ENCODE results near the gene NDUFS5. TPM values are rescaled to one million over a fixed set of nuclear protein-coding genes. Genes with fewer than 3 reads are reported as not detected.
A peak's percentile ranks its signal among the peaks of the same experiment; 100 is the strongest.
"Not testable (repeated sequence)": the region's sequence is repeated elsewhere in the genome, so short reads cannot be mapped to it uniquely, and the experiment has no call there.

NDUFS5 gene
- total RNA-seq, 2 experiments from 2014 or later: 150 to 220 TPM

GRCh38 chr1:39065542-39065941 lies 39.4 kb downstream of the NDUFS5 start:
- no peak overlapping the region for H3K4me3 Mint-ChIP-seq
- H3K27me3 Mint-ChIP-seq: no peaks in the 10 kb centered on the region
- H3K4me1 Mint-ChIP-seq: no peaks in the 10 kb centered on the region
- ChIA-PET CTCF (no interaction called here), POLR2A (no interaction called here)
- intact Hi-C loops (cut with DNase I, micrococcal nuclease): no loop called here
- peaks cover 4% of the 10 kb centered on the region for H3K36me3 Mint-ChIP-seq (ENCODE audit: low read depth)
- H3K27ac Mint-ChIP-seq: no peak overlapping the region
- H3K9me3 Mint-ChIP-seq (ENCODE audit: low read depth): no peaks in the 10 kb centered on the region
- DNase-seq: no peak
- no peak for ATAC-seq

GRCh38 chr1:39068227-39068626 lies 42.1 kb downstream of the NDUFS5 start:
- H3K4me3 Mint-ChIP-seq; H3K27ac Mint-ChIP-seq; H3K9me3 Mint-ChIP-seq (ENCODE audit: low read depth); ATAC-seq; H3K4me1 Mint-ChIP-seq; POLR2A ChIA-PET; H3K36me3 Mint-ChIP-seq (ENCODE audit: low read depth); intact Hi-C loops (cut with DNase I, micrococcal nuclease); DNase-seq; H3K27me3 Mint-ChIP-seq; CTCF ChIA-PET: not testable (repeated sequence)

GRCh38 chr1:39071557-39071956 lies 45.4 kb downstream of the NDUFS5 start:
- CTCF ChIA-PET; H3K36me3 Mint-ChIP-seq (ENCODE audit: low read depth); H3K27ac Mint-ChIP-seq; H3K27me3 Mint-ChIP-seq; intact Hi-C loops (cut with DNase I, micrococcal nuclease); H3K9me3 Mint-ChIP-seq (ENCODE audit: low read depth); DNase-seq; ATAC-seq; H3K4me1 Mint-ChIP-seq; POLR2A ChIA-PET; H3K4me3 Mint-ChIP-seq: not testable (repeated sequence)

- Mint-ChIP-seq H3K27ac (no peak overlapping the region), H3K9me3 (ENCODE audit: low read depth) (no peaks in the 10 kb centered on the region), H3K4me3 (no peak overlapping the region), H3K36me3 (ENCODE audit: low read depth) (no peaks in the 10 kb centered on the region), H3K4me1 (peaks cover 5% of the 10 kb centered on the region), H3K27me3 (peaks cover 9% of the 10 kb centered on the region)
- ChIA-PET POLR2A (no interaction called here), CTCF (interaction anchor here (1.6 kb wide), 1 partner anchor 16 kb away, joined by 4 read pairs; no protein-coding TSS in a partner anchor)
- ATAC-seq (no peak), DNase-seq (no peak)
- intact Hi-C loops (cut with DNase I, micrococcal nuclease): no loop called here
Observed at GRCh38 chr1:39076127-39076798, 50.1 kb downstream of the NDUFS5 start.

- H3K36me3 Mint-ChIP-seq (ENCODE audit: low read depth): no peaks in the 10 kb centered on the region
- ATAC-seq: no peak
- CTCF ChIA-PET: interaction anchor here (1.6 kb wide), 1 partner anchor 15 kb away, joined by 4 read pairs; no protein-coding TSS in a partner anchor
Observed at GRCh38 chr1:39076799-39077148, 50.6 kb downstream of the NDUFS5 start.

GRCh38 chr1:39080269-39080826 lies 54.2 kb downstream of the NDUFS5 start:
- ChIA-PET CTCF (interaction anchor here (0.5 to 1.1 kb wide), 3 partner anchors 18 to 331 kb away, joined by 3 to 4 read pairs (median 3); no protein-coding TSS in a partner anchor), POLR2A (no interaction called here)
- Mint-ChIP-seq H3K4me3 (peak overlapping the region; percentile 49), H3K27me3 (peaks cover 32% of the 10 kb centered on the region), H3K9me3 (ENCODE audit: low read depth) (no peaks in the 10 kb centered on the region), H3K27ac (no peak overlapping the region), H3K4me1 (peaks cover 8% of the 10 kb centered on the region), H3K36me3 (ENCODE audit: low read depth) (no peaks in the 10 kb centered on the region)
- ATAC-seq (no peak), DNase-seq (no peak)
- intact Hi-C loops (cut with DNase I, micrococcal nuclease): loop anchor here in 1 of 2 experiments (10.0 kb wide), 1 partner anchor 86 kb away; the partner anchor contains the start of gene AKIRIN1

More at GRCh38 chr1:39076799-39077148, 50.6 kb downstream of the NDUFS5 start:
- Mint-ChIP-seq H3K27me3 (peaks cover 9% of the 10 kb centered on the region), H3K4me3 (no peak overlapping the region), H3K9me3 (ENCODE audit: low read depth) (no peaks in the 10 kb centered on the region), H3K4me1 (peaks cover 5% of the 10 kb centered on the region), H3K27ac (no peak overlapping the region)
- POLR2A ChIA-PET: no interaction called here
- intact Hi-C loops (cut with DNase I, micrococcal nuclease): no loop called here
- no peak for DNase-seq

- intact Hi-C loops (cut with DNase I, micrococcal nuclease): loop anchor here in 1 of 2 experiments (10.0 kb wide), 1 partner anchor 86 kb away; the partner anchor contains the start of gene AKIRIN1
- Mint-ChIP-seq H3K9me3 (ENCODE audit: low read depth) (no peaks in the 10 kb centered on the region), H3K27me3 (peaks cover 32% of the 10 kb centered on the region), H3K4me1 (peaks cover 8% of the 10 kb centered on the region), H3K4me3 (peak overlapping the region; percentile 49), H3K36me3 (ENCODE audit: low read depth) (no peaks in the 10 kb centered on the region), H3K27ac (no peak overlapping the region)
- no peak for DNase-seq
- ChIA-PET POLR2A (no interaction called here), CTCF (interaction anchor here (0.5 to 0.7 kb wide), 3 partner anchors 11 to 330 kb away, joined by 3 read pairs; no protein-coding TSS in a partner anchor)
- ATAC-seq: no peak
Observed at GRCh38 chr1:39080831-39081270, 54.7 kb downstream of the NDUFS5 start.

- ChIA-PET CTCF (interaction anchor here (0.6 to 1.7 kb wide), 3 partner anchors 10 to 86 kb away, joined by 3 to 5 read pairs (median 3); no protein-coding TSS in a partner anchor), POLR2A (no interaction called here)
- Mint-ChIP-seq H3K4me3 (no peak overlapping the region), H3K9me3 (ENCODE audit: low read depth) (no peaks in the 10 kb centered on the region), H3K36me3 (ENCODE audit: low read depth) (no peaks in the 10 kb centered on the region), H3K4me1 (peaks cover 8% of the 10 kb centered on the region), H3K27ac (no peak overlapping the region), H3K27me3 (peaks cover 32% of the 10 kb centered on the region)
- intact Hi-C loops (cut with DNase I, micrococcal nuclease): loop anchor here in 1 of 2 experiments (10.0 kb wide), 1 partner anchor 87 kb away; the partner anchor contains the start of gene AKIRIN1
- peak; percentile 61 for ATAC-seq
- DNase-seq: peak; percentile 45
Observed at GRCh38 chr1:39081271-39082009, 55.3 kb downstream of the NDUFS5 start.

GRCh38 chr1:39082010-39082799 lies 56.1 kb downstream of the NDUFS5 start:
- ChIA-PET POLR2A (no interaction called here), CTCF (interaction anchor here (0.5 to 1.8 kb wide), 6 partner anchors 10 to 333 kb away, joined by 3 to 13 read pairs (median 4); no protein-coding TSS in a partner anchor)
- H3K4me3 Mint-ChIP-seq: peak overlapping the region; percentile 52
- intact Hi-C loops (cut with DNase I, micrococcal nuclease): loop anchor here in 1 of 2 experiments (10.0 kb wide), 1 partner anchor 87 kb away; the partner anchor contains the start of gene AKIRIN1
- ATAC-seq: no peak
- no peak for DNase-seq
- H3K36me3 Mint-ChIP-seq (ENCODE audit: low read depth): no peaks in the 10 kb centered on the region
- H3K27ac Mint-ChIP-seq: no peak overlapping the region
- H3K9me3 Mint-ChIP-seq (ENCODE audit: low read depth): no peaks in the 10 kb centered on the region
- peaks cover 8% of the 10 kb centered on the region for H3K4me1 Mint-ChIP-seq
- H3K27me3 Mint-ChIP-seq: peaks cover 32% of the 10 kb centered on the region

- Mint-ChIP-seq H3K4me3 (peak overlapping the region; percentile 52), H3K36me3 (ENCODE audit: low read depth) (no peaks in the 10 kb centered on the region), H3K9me3 (ENCODE audit: low read depth) (no peaks in the 10 kb centered on the region), H3K27me3 (peaks cover 32% of the 10 kb centered on the region), H3K4me1 (peaks cover 8% of the 10 kb centered on the region), H3K27ac (no peak overlapping the region)
- ATAC-seq (no peak), DNase-seq (no peak)
- ChIA-PET CTCF (interaction anchor here (0.5 to 1.8 kb wide), 6 partner anchors 9 to 332 kb away, joined by 3 to 13 read pairs (median 4); no protein-coding TSS in a partner anchor), POLR2A (no interaction called here)
- intact Hi-C loops (cut with DNase I, micrococcal nuclease): loop anchor here in 1 of 2 experiments (10.0 kb wide), 1 partner anchor 88 kb away; the partner anchor contains the start of gene AKIRIN1
Observed at GRCh38 chr1:39082811-39083576, 56.8 kb downstream of the NDUFS5 start.

Measured in activated CD4-positive, alpha-beta T cell treated with anti-CD3 and anti-CD28 coated beads for 36 hours (primary cell).